ENCODE data around the gene PTPRCAP. TPM values are rescaled to one million over a fixed set of nuclear protein-coding genes. Genes with fewer than 3 reads are reported as not detected.
"Not testable (repeated sequence)": the region's sequence is repeated elsewhere in the genome, so short reads cannot be mapped to it uniquely, and the experiment has no call there.

The PTPRCAP gene
- total and polyA plus RNA-seq, 2 experiments from 2014 or later: 3.3 to 3.5 TPM

DNA sequence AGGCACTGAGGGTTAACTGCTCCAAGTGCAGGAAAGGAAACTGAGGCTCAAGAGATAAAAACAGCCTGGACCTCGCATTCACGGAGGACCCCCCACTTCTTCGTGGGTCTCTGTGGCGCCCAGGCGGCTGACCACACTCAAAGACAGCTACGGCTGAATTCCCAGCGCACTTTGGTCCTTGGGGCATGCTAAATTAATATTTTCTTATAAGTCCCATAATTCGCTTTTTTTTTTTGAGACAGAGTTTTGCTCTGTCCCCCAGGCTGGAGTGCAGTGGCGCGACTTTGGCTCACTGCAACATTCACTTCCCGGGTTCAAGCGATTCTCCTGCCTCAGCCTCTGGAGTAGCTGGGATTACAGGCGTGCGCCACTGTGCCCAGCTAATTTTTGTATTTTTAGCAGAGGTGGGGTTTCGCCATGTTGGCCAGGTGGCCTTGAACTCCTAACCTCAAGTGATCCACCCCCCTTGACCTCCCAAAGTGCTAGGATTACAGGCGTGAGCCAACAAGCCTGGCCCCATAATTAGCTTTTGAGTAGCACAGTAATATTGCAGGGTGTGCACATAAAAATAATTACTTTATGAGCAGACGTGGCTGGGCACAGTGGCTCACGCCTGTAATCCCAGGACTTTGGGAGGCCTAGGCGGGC is 35.2 kb downstream of the PTPRCAP start:
- not testable (repeated sequence) for H3K27me3 ChIP-seq (ENCODE audit: insufficient read depth); H4K20me1 ChIP-seq (replicated peaks; ENCODE audit: insufficient read depth); H3K36me3 ChIP-seq (ENCODE audit: insufficient read depth); ATAC-seq; H3K9me3 Mint-ChIP-seq; H3K27ac Mint-ChIP-seq; H3F3A ChIP-seq (replicated peaks; ENCODE audit: low read depth); H3K9me2 ChIP-seq (ENCODE audit: insufficient read depth); DNase-seq (ENCODE audit: low spot score)
- peak overlapping the region; percentile 48 for H3K4me3 ChIP-seq
- H3K4me1 ChIP-seq (ENCODE audit: insufficient read depth): peaks cover 11% of the 10 kb centered on the region; the same call in 1 of the 2 replicates
- Mint-ChIP-seq H3K36me3 (ENCODE audit: low read depth) (peaks cover 28% of the 10 kb centered on the region), H3K4me3 (peak overlapping the region; percentile 62; the same call in 2 of the 3 replicates), H3K27me3 (ENCODE audit: insufficient read depth, low read depth, poor library complexity) (peaks cover 10% of the 10 kb centered on the region), H3K4me1 (peaks cover 23% of the 10 kb centered on the region)
- H3K27ac ChIP-seq (ENCODE audit: low read depth): peak overlapping the region; percentile 91
- H3K79me2 ChIP-seq (replicated peaks; ENCODE audit: insufficient read depth): peaks cover 16% of the 10 kb centered on the region
- peak overlapping the region; percentile 82 for H2AFZ ChIP-seq
- peak overlapping the region; percentile 73 for H3K4me2 ChIP-seq

GRCh38 chr11:67401495-67402191 is 35.8 kb downstream of the PTPRCAP start, which contains the start of gene PPP1CA:
TSS of gene PPP1CA (minus strand) at chr11:67401858. CDS start at chr11:67401782, 76 bp downstream.
- Histone ChIP-seq H3K4me1 (ENCODE audit: insufficient read depth) (peaks cover 18% of the 10 kb centered on the region), H3K79me2 (replicated peaks; ENCODE audit: insufficient read depth) (peaks cover 16% of the 10 kb centered on the region), H3F3A (replicated peaks; ENCODE audit: low read depth) (0 out of 2 replicates have a peak, but pooled peaks cover 4% of the 10 kb centered on the region), H3K4me2 (peak within 1 kb of the TSS; percentile 91), H3K27ac (ENCODE audit: low read depth) (peak within 1 kb of the TSS; percentile 91), H2AFZ (peak within 1 kb of the TSS; percentile 82), H3K9me2 (ENCODE audit: insufficient read depth) (no peaks in the 10 kb centered on the region), H3K4me3 (peak within 1 kb of the TSS; percentile 88), H4K20me1 (replicated peaks; ENCODE audit: insufficient read depth) (peaks cover 8% of the 10 kb centered on the region; the same call in 1 of the 2 replicates), H3K27me3 (ENCODE audit: insufficient read depth) (no peaks in the 10 kb centered on the region), H3K36me3 (ENCODE audit: insufficient read depth) (no peaks in the 10 kb centered on the region)
- peak; percentile 81 for TF ChIP-seq POLR2AphosphoS5 (IDR thresholded peaks at IDR 0.05; ENCODE audit: low read depth)
- TF ChIP-seq, protein P1, sequence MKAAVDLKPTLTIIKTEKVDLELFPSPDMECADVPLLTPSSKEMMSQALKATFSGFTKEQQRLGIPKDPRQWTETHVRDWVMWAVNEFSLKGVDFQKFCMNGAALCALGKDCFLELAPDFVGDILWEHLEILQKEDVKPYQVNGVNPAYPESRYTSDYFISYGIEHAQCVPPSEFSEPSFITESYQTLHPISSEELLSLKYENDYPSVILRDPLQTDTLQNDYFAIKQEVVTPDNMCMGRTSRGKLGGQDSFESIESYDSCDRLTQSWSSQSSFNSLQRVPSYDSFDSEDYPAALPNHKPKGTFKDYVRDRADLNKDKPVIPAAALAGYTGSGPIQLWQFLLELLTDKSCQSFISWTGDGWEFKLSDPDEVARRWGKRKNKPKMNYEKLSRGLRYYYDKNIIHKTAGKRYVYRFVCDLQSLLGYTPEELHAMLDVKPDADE (IDR thresholded peaks at IDR 0.05): no peak
- no peak for TF ChIP-seq EZH2 (IDR thresholded peaks at IDR 0.05; ENCODE audit: low read depth, unreplicated experiment)
- TF ChIP-seq CTCF (conservative IDR thresholded peaks at IDR 0.05; ENCODE audit: low read depth in 2 of 2): peak in 1 of 2 experiments; percentile 43; a peak in 2 of 4 replicates
- TF ChIP-seq JUNB (IDR thresholded peaks at IDR 0.05; ENCODE audit: unreplicated experiment): no peak
- TF ChIP-seq ZNF331 (CRISPR knock-in tag; IDR thresholded peaks at IDR 0.05; ENCODE audit: low read depth): no peak
- no peak for TF ChIP-seq NANOG (IDR thresholded peaks at IDR 0.05; ENCODE audit: borderline replicate concordance)
- H3K27ac Mint-ChIP-seq: 0 out of 2 replicates have a peak within 1 kb of the TSS, but pooled peaks have one; percentile 45
- DNase-seq (ENCODE audit: low spot score) (peak; percentile 92), ATAC-seq (peak; percentile 84)
- H3K4me1 Mint-ChIP-seq: peaks cover 25% of the 10 kb centered on the region
- H3K9me3 Mint-ChIP-seq: no peaks in the 10 kb centered on the region
- H3K4me3 Mint-ChIP-seq: peak within 1 kb of the TSS; percentile 76
- peaks cover 12% of the 10 kb centered on the region for H3K27me3 Mint-ChIP-seq (ENCODE audit: insufficient read depth, low read depth, poor library complexity)
- H3K36me3 Mint-ChIP-seq (ENCODE audit: low read depth): peaks cover 33% of the 10 kb centered on the region
